A172 (cell line): ENCODE results near the gene SRRM5. TPM values are rescaled to one million over a fixed set of nuclear protein-coding genes. Genes with fewer than 3 reads are reported as not detected.

Experiments
- total RNA-seq: library from RNA; depleted of rRNA; stranded (reverse); fragments of >200 nt; shearing (Covaris generic); gene quantifications from 2 replicates; pipeline ENCODE4 v1.2.3, GENCODE V29; 2014; rRNA removed

Gene SRRM5
- total RNA-seq, 1 experiment from 2014 or later = not detected

Other genes with a start within 250 kb of the SRRM5 start
- not detected in 2 replicates for gene TEX101, start 197.2 kb upstream of the SRRM5 start, total RNA-seq
- 0.43 TPM in 1 of 2 replicates, not detected in the other for gene LYPD3, start 146.5 kb upstream of the SRRM5 start, total RNA-seq
- 9.8 and 10.9 TPM in 2 replicates for gene PHLDB3, start 107.3 kb upstream of the SRRM5 start, total RNA-seq
- gene ETHE1, start 84.9 kb upstream of the SRRM5 start, total RNA-seq = 44.0 and 45.7 TPM in 2 replicates
- 0.62 TPM in 1 of 2 replicates, not detected in the other for gene ZNF575, start 78.9 kb upstream of the SRRM5 start, total RNA-seq
- gene XRCC1, start 36.6 kb upstream of the SRRM5 start, total RNA-seq = 53.9 and 57.1 TPM in 2 replicates
- gene PINLYP, start 36.3 kb upstream of the SRRM5 start, total RNA-seq = 0.38 TPM in 1 of 2 replicates, not detected in the other
- 22.0 and 37.2 TPM in 2 replicates for gene IRGQ, start 16.0 kb upstream of the SRRM5 start, total RNA-seq
- gene ZNF576, start 15.5 kb upstream of the SRRM5 start, total RNA-seq = 15.8 and 22.5 TPM in 2 replicates
- 56.8 and 59.2 TPM in 2 replicates for gene ZNF428, start 7.5 kb downstream of the SRRM5 start, total RNA-seq
- gene CADM4, start 27.8 kb downstream of the SRRM5 start, total RNA-seq = 78.5 and 139 TPM in 2 replicates
- 159 and 160 TPM in 2 replicates for gene PLAUR, start 58.1 kb downstream of the SRRM5 start, total RNA-seq
- not detected in 2 replicates for gene IRGC, start 104.0 kb downstream of the SRRM5 start, total RNA-seq
- gene SMG9, start 142.9 kb downstream of the SRRM5 start, total RNA-seq = 15.9 and 23.1 TPM in 2 replicates
- gene KCNN4, start 168.9 kb downstream of the SRRM5 start, total RNA-seq = 57.6 and 68.6 TPM in 2 replicates
- 0.31 TPM in 1 of 2 replicates, not detected in the other for gene LYPD5, start 190.4 kb downstream of the SRRM5 start, total RNA-seq
- gene ZNF283, start 215.2 kb downstream of the SRRM5 start, total RNA-seq = 4.7 and 5.2 TPM in 2 replicates